Activated T-helper 1 cell treated with Interleukin-2 at 50 U/mL for 16 hours (primary cell): Measurements from ENCODE around the gene LRP4.
"Not testable (repeated sequence)": the region's sequence is repeated elsewhere in the genome, so short reads cannot be mapped to it uniquely, and the experiment has no call there.

Experiments
- DNase-seq: peaks from one replicate; pipeline ENCODE4 v3.0.0-alpha.2; 2020; ENCODE audit warnings: low read depth

The LRP4 gene

GRCh38 chr11:46927928-46928327, 9.6 kb upstream of the LRP4 start:
- not testable (repeated sequence) for DNase-seq

- no peak for DNase-seq
These were observed 2.4 kb upstream of the LRP4 start for GRCh38 chr11:46920755-46921154.

GRCh38 chr11:46918788-46919513, 601 bp upstream of the LRP4 start:
- DNase-seq: no peak

GRCh38 chr11:46917762-46918082, 628 bp downstream of the LRP4 start:
- DNase-seq: no peak

GRCh38 chr11:46917109-46917761, 1.1 kb downstream of the LRP4 start:
- no peak for DNase-seq

GRCh38 chr11:46916286-46917108, 1.9 kb downstream of the LRP4 start:
- DNase-seq: no peak

GRCh38 chr11:46914910-46915309, 3.4 kb downstream of the LRP4 start:
- no peak for DNase-seq

- no peak for DNase-seq
These were observed 4.0 kb downstream of the LRP4 start for GRCh38 chr11:46914363-46914762.

GRCh38 chr11:46913484-46913883, 4.9 kb downstream of the LRP4 start:
- no peak for DNase-seq

- no peak for DNase-seq
These were observed 5.7 kb downstream of the LRP4 start for GRCh38 chr11:46912526-46913150.

- DNase-seq: no peak
These were observed 10.7 kb downstream of the LRP4 start for GRCh38 chr11:46907606-46908005.

- no peak for DNase-seq
These were observed 11.7 kb downstream of the LRP4 start for GRCh38 chr11:46906609-46907041.

GRCh38 chr11:46905806-46906205, 12.5 kb downstream of the LRP4 start:
- DNase-seq: no peak

GRCh38 chr11:46903846-46904245, 14.5 kb downstream of the LRP4 start:
- no peak for DNase-seq

- no peak for DNase-seq
These were observed 15.7 kb downstream of the LRP4 start for GRCh38 chr11:46902694-46903093.

- no peak for DNase-seq
These were observed 17.2 kb downstream of the LRP4 start for GRCh38 chr11:46901156-46901555.

- DNase-seq: no peak
These were observed 18.1 kb downstream of the LRP4 start for GRCh38 chr11:46900091-46900746.

- DNase-seq: no peak
These were observed 18.8 kb downstream of the LRP4 start for GRCh38 chr11:46899501-46900025.

- DNase-seq: no peak
These were observed 19.8 kb downstream of the LRP4 start for GRCh38 chr11:46898396-46899095.

- DNase-seq: no peak
These were observed 21.5 kb downstream of the LRP4 start for GRCh38 chr11:46896719-46897406.

GRCh38 chr11:46895821-46896220, 22.5 kb downstream of the LRP4 start:
- no peak for DNase-seq
